GM19240 (cell line): Measurements from ENCODE around the gene METTL15.
A peak's percentile ranks its signal among the peaks of the same experiment; 100 is the strongest.
"Not testable (repeated sequence)": the region's sequence is repeated elsewhere in the genome, so short reads cannot be mapped to it uniquely, and the experiment has no call there.

ENCODE experiments used
- DNase-seq: peaks from one replicate; pipeline ENCODE4 v3.0.0; 2011; ENCODE audit warnings: low spot score; ENCODE audit not compliant: insufficient read length

METTL15 gene, protein sequence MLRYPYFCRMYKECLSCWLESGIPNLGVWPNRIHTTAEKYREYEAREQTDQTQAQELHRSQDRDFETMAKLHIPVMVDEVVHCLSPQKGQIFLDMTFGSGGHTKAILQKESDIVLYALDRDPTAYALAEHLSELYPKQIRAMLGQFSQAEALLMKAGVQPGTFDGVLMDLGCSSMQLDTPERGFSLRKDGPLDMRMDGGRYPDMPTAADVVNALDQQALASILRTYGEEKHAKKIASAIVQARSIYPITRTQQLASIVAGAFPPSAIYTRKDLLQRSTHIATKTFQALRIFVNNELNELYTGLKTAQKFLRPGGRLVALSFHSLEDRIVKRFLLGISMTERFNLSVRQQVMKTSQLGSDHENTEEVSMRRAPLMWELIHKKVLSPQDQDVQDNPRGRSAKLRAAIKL

GRCh38 chr11:28107750-28108618 is at the start of gene METTL15, which contains the start of gene KIF18A:
TSS of gene METTL15 (plus strand) at chr11:28108388. CDS start at chr11:28113335, 4,947 bp downstream.
TSS of gene KIF18A (minus strand) at chr11:28108156. CDS start at chr11:28097947, 10,209 bp downstream.
- DNase-seq: peak; percentile 13

GRCh38 chr11:28071305-28071704 is 36.9 kb upstream of the METTL15 start:
- no peak for DNase-seq

DNA sequence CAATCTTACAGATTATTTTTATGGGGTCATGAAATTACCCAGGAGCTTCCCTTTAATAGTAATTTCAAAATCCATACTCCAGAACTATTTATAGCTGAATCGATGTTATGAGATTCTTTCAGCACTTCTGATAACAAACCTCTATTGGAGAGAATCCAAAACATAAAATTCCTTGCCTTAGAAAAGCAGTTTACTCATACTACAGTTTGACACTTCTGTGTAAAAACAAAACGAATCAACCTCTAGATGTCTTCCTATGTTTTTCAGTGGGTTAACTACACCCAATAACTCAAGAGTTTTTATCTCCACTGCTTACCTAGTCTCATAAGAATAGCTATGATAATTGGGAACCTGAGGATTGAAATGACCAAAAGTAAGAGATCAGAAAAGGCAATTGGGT is 35.9 kb upstream of the METTL15 start:
- no peak for DNase-seq

DNA sequence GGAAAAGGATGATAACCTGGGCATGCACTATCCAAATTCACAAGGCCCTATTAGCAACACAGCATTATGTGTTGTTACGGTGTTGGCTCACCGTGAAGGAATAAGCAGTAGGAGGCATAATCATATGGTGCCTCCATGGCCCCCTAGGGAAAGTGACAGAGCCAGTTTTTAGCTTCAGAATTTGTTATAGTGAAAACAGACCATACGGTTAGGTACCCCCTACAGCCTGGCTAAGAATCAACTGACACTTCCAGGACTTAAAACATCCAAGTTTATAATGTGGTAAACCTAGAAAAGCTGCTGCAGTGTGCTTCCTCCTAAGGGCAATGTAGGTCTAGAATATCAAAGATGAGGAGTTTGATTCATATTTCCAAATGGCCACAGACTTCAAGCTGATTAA is 30.7 kb upstream of the METTL15 start:
- no peak for DNase-seq

GRCh38 chr11:28083118-28083517 is 25.1 kb upstream of the METTL15 start:
- DNase-seq: no peak

- no peak for DNase-seq
Measured at GRCh38 chr11:28086569-28086968, 21.6 kb upstream of the METTL15 start.

DNA sequence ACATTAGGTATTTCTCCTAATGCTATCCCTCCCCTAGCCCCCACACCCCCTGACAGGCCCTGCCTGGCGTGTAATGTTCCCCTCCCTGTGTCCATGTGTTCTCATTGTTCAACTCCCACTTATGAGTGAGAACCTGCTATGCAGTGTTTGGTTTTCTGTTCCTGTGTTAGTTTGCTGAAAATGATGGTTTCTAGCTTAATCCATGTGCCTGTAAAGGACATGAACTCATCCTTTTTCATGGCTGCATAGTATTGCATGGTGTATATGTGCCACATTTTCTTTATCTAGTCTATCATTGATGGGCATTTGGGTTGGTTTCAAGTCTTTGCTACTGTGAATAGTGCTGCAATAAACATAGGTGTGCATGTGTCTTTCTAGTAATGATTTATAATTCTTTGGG is 21.0 kb upstream of the METTL15 start:
- not testable (repeated sequence) for DNase-seq

DNA sequence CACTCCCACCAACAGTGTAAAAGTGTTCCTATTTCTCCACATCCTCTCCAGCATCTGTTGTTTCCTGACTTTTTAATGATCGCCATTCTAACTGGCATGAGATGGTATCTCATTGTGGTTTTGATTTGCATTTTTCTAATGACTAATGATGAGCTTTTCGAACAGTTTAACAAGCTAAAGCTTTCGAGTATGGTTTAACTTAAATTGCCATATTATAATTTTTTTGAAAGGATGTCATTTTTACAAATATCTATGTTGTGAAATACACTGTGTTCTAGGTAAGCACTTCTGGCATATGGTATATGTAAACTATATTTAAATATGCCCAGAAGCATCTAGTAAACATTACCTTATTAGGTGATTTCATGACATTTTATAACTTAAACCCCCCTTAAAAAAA is 20.5 kb upstream of the METTL15 start:
- DNase-seq: not testable (repeated sequence)

- no peak for DNase-seq
Measured at GRCh38 chr11:28089378-28089777, 18.8 kb upstream of the METTL15 start.

DNA sequence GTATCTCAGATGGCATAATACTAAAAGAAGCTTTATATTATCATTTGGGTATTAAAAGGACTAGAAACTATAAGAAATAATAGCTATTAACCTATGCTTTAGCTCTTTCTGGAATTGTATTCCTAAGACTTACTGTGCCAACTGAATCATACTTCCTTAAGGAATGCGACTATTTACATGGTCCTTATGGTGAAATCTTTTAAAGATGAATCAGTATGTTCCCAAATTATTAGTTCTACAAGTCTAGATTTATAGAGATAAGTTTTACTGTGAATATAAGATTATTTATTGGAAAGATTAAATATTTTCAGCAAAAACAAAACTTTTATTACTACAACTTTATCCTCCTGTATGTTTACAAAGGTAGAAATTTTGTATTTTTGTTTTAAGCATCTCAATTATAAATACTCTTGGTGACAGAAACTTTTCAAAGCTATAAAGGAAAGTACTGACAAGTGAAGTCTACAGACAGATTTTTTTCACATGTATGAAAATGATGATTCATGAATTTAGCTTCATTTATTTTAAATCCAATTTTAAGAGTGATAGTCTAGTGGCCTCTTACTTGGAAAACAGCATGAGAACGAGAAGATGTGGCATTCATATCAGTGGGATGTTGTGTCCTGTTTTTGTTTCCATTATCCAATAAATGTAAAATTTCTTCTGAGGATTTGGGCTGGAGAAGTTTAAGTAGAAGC is 18.0 kb upstream of the METTL15 start:
- DNase-seq: no peak

- DNase-seq: no peak
Measured at GRCh38 chr11:28092786-28093185, 15.4 kb upstream of the METTL15 start.

DNA sequence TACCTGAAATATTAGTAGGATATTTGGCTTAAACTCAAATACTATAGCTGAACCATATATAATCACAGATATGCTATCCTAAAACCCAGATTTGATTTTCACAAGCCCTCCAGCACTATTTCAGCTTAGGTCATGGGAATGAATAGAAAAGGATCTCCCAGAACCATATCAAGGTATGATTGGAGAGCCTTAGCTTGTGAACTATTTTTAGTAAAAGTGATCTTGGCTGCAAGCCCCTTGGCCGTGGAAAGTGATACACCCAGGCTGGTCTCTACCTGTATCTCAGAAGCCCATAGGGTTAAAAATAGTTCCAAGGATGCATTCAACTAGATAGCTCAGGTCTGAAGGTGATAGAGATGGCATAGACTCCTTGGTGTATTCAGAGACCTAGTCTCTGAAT is 9.9 kb upstream of the METTL15 start:
- no peak for DNase-seq

GRCh38 chr11:28099715-28100114 is 8.5 kb upstream of the METTL15 start:
- DNase-seq: no peak

- DNase-seq: no peak
Measured at GRCh38 chr11:28100665-28101064, 7.5 kb upstream of the METTL15 start.

- not testable (repeated sequence) for DNase-seq
Measured at GRCh38 chr11:28102300-28102699, 5.9 kb upstream of the METTL15 start.

GRCh38 chr11:28104425-28104824 is 3.8 kb upstream of the METTL15 start:
- DNase-seq: no peak

DNA sequence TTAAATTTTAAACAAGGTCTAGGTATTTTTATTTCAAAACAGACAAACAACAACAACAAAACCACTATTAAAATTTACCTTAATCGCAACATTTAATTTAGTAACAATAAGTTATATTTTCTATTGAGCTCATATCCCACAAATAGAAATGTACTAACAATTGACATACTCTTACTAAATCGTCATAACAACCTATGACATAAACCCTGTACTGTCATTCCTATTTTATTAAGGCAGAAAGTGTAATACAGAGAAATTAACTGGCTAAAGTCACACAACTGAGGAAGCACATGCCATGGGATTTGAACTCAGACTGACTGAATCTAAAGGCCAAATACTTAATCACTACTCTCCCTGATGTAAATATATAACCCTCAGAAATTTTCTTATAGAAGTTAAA is 3.2 kb upstream of the METTL15 start:
- DNase-seq: no peak

DNA sequence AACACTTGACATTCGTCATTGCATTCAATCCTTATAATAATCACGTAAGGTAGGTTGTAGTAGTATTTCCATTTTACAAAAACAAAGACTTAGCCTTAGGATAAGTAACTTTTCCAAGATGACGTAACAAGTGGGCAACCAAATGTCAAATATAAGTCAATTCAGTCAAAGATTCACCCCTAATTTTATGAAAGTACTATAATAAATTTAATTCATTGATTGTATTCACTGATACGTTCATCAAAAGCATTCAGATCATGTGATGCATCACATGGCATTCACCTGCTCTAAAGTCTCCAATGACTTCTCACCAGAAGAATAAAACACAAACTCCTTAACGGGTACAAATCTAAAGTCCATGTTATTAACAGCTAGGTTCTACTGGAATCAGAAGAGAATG is 2.3 kb upstream of the METTL15 start:
- DNase-seq: no peak

- no peak for DNase-seq
Measured at GRCh38 chr11:28106353-28107043, 1.7 kb upstream of the METTL15 start.

- DNase-seq: no peak
Measured at GRCh38 chr11:28107191-28107749, 918 bp upstream of the METTL15 start.

- no peak for DNase-seq
Measured at GRCh38 chr11:28108958-28109357, 770 bp downstream of the METTL15 start.
